Stimulated activated CD8-positive, alpha-beta memory T cell treated with anti-CD3 and anti-CD28 coated beads, Interleukin-7, amount 100 ng/mL, for 48 hours (primary cell): ENCODE results near the gene PCDHGB6.
"Not testable (repeated sequence)": the region's sequence is repeated elsewhere in the genome, so short reads cannot be mapped to it uniquely, and the experiment has no call there.

Experiments used
- DNase-seq, 2 donors: peaks; one replicate each; pipeline ENCODE4 v3.0.0-alpha.2; 2020; ENCODE audit warnings: low read depth in 1 of 2; ENCODE audit errors: extremely low read depth in 1 of 2

The PCDHGB6 gene

GRCh38 chr5:141417494-141418172 lies 9.8 kb downstream of the PCDHGB6 start, which contains the start of gene PCDHGB7:
TSS of gene PCDHGB7 (plus strand) at chr5:141417677. CDS start at chr5:141417860, 183 bp downstream.
- DNase-seq: peak in 1 of 2 donors; percentile 34

- DNase-seq: no peak
Observed at GRCh38 chr5:141419074-141419880, 11.5 kb downstream of the PCDHGB6 start.

DNA sequence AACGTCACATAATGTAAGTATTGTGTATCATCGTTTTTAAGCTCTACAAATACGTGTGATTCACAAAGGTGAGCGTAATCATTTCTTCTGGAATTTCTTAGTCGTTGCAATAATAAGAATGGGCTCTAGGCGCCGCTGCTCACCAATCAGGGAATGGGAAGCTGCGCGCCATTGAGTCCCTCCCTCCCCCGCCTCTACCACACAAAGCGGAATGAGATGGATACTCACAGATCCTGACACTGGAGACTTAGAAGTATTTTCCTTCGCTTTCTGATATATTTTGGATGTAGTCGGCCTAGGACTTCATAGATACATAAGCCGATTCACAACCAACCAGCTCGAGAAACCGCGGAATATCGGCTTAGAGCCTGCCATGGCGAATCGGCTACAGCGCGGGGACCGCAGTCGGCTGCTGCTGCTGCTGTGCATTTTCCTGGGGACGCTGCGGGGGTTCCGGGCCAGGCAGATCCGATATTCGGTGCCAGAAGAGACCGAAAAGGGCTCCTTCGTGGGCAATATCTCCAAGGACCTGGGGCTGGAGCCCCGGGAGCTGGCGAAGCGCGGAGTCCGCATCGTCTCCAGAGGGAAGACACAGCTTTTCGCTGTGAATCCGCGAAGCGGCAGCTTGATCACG lies 13.2 kb downstream of the PCDHGB6 start, which contains the start of gene PCDHGA11:
Gene PCDHGA11 (plus strand): TSS at position 197 of the 634 bp plus-strand sequence. CDS start 177 bp downstream, at position 374.
- DNase-seq: peak in 1 of 2 donors; percentile 20

- no peak for DNase-seq
Observed at GRCh38 chr5:141421489-141421855, 13.7 kb downstream of the PCDHGB6 start.

DNA sequence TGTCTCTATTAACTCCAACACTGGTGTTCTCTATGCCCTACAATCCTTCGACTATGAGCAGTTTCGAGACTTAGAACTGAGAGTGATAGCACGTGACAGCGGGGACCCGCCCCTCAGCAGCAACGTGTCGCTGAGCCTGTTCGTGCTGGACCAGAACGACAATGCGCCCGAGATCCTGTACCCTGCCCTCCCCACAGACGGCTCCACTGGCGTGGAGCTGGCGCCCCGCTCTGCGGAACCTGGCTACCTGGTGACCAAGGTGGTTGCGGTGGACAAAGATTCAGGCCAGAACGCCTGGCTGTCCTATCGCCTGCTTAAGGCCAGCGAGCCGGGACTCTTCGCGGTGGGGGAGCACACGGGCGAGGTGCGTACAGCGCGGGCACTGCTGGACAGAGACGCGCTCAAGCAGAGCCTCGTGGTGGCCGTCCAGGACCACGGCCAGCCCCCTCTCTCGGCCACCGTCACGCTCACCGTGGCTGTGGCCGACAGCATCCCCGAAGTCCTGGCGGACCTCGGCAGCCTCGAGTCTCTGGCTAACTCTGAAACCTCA lies 15.0 kb downstream of the PCDHGB6 start:
- DNase-seq: no peak

GRCh38 chr5:141427783-141428426 lies 20.1 kb downstream of the PCDHGB6 start:
- DNase-seq: no peak

DNA sequence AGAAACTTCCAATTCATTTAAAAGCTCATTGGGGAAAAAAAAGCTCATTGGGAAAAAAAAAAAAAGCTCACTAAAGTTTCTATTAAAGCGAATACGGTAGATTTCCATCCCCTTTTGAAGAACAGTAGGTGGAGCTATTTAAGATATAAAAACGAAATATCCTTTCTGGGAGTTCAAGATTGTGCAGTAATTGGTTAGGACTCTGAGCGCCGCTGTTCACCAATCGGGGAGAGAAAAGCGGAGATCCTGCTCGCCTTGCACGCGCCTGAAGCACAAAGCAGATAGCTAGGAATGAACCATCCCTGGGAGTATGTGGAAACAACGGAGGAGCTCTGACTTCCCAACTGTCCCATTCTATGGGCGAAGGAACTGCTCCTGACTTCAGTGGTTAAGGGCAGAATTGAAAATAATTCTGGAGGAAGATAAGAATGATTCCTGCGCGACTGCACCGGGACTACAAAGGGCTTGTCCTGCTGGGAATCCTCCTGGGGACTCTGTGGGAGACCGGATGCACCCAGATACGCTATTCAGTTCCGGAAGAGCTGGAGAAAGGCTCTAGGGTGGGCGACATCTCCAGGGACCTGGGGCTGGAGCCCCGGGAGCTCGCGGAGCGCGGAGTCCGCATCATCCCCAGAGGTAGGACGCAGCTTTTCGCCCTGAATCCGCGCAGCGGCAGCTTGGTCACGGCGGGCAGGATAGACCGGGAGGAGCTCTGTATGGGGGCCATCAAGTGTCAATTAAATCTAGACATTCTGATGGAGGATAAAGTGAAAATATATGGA lies 22.7 kb downstream of the PCDHGB6 start, which contains the start of gene PCDHGA12:
Gene PCDHGA12 (plus strand): TSS at position 176 of the 782 bp plus-strand sequence. CDS start 253 bp downstream, at position 429.
- DNase-seq: no peak

GRCh38 chr5:141431286-141431685 lies 23.5 kb downstream of the PCDHGB6 start:
- no peak for DNase-seq

DNA sequence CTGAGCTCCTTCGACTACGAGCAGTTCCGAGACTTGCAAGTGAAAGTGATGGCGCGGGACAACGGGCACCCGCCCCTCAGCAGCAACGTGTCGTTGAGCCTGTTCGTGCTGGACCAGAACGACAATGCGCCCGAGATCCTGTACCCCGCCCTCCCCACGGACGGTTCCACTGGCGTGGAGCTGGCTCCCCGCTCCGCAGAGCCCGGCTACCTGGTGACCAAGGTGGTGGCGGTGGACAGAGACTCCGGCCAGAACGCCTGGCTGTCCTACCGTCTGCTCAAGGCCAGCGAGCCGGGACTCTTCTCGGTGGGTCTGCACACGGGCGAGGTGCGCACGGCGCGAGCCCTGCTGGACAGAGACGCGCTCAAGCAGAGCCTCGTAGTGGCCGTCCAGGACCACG lies 24.5 kb downstream of the PCDHGB6 start:
- DNase-seq: not testable (repeated sequence)

GRCh38 chr5:141432726-141433125 lies 24.9 kb downstream of the PCDHGB6 start:
- DNase-seq: not testable (repeated sequence)

GRCh38 chr5:141434006-141434405 lies 26.2 kb downstream of the PCDHGB6 start:
- DNase-seq: no peak

GRCh38 chr5:141437221-141437620 lies 29.4 kb downstream of the PCDHGB6 start:
- DNase-seq: no peak

- no peak for DNase-seq
Observed at GRCh38 chr5:141439411-141440141, 31.8 kb downstream of the PCDHGB6 start.

- no peak for DNase-seq
Observed at GRCh38 chr5:141440341-141440740, 32.5 kb downstream of the PCDHGB6 start.

- no peak for DNase-seq
Observed at GRCh38 chr5:141441571-141442170, 33.9 kb downstream of the PCDHGB6 start.
